NB4 (cell line): ENCODE results near the gene CDH23.

ENCODE experiments used
- DNase-seq: peaks from one replicate; pipeline ENCODE4 v3.0.0; 2010; ENCODE audit warnings: low read depth
- H3K4me3 ChIP-seq: one replicate; pipeline ENCODE4 v1.5.1; 2011; ENCODE audit warnings: mild to moderate bottlenecking, low read depth, low read length, moderate library complexity
- CTCF ChIP-seq: IDR thresholded peaks from one replicate; pipeline ENCODE4 v1.5.1; 2012; ENCODE audit warnings: low read depth, low read length
- MAX ChIP-seq: IDR thresholded peaks from 2 replicates; pipeline ENCODE4 v1.6.1; 2011; ENCODE audit warnings: low read depth, low read length
- MYC ChIP-seq: IDR thresholded peaks from 2 replicates; pipeline ENCODE4 v1.6.1; 2011; ENCODE audit warnings: low read depth, low read length
- POLR2A ChIP-seq: IDR thresholded peaks from 2 replicates; pipeline ENCODE4 v1.6.1; 2011; ENCODE audit warnings: mild to moderate bottlenecking; ENCODE audit not compliant: insufficient read length; ENCODE audit errors: extremely low read depth

The CDH23 gene

GRCh38 chr10:71571460-71572175, 174.9 kb downstream of the CDH23 start:
- H3K4me3 ChIP-seq, result no peak overlapping the region
- no peak for DNase-seq
- TF ChIP-seq MAX, result no peak
- no peak for TF ChIP-seq MYC
- TF ChIP-seq CTCF, result no peak
- no peak for TF ChIP-seq POLR2A

- TF ChIP-seq CTCF, result no peak
- TF ChIP-seq MYC, result no peak
- TF ChIP-seq MAX, result no peak
- TF ChIP-seq POLR2A, result no peak
- DNase-seq, result no peak
- no peak overlapping the region for H3K4me3 ChIP-seq
Measured at GRCh38 chr10:71572962-71573361, 176.2 kb downstream of the CDH23 start.

GRCh38 chr10:71573562-71574518, 177.1 kb downstream of the CDH23 start:
- H3K4me3 ChIP-seq, result no peak overlapping the region
- no peak for TF ChIP-seq MYC
- TF ChIP-seq CTCF, result no peak
- TF ChIP-seq MAX, result no peak
- TF ChIP-seq POLR2A, result no peak
- no peak for DNase-seq

GRCh38 chr10:71575451-71575850, 178.7 kb downstream of the CDH23 start:
- DNase-seq, result no peak
- H3K4me3 ChIP-seq, result no peak overlapping the region
- TF ChIP-seq MYC (no peak), POLR2A (no peak), MAX (no peak), CTCF (no peak)

- no peak overlapping the region for H3K4me3 ChIP-seq
- peak; percentile 16 for DNase-seq
- no peak for TF ChIP-seq POLR2A
Measured at GRCh38 chr10:71575934-71576801, 179.4 kb downstream of the CDH23 start.

- DNase-seq, result no peak
- TF ChIP-seq MYC (no peak), MAX (no peak), POLR2A (no peak), CTCF (no peak)
- no peak overlapping the region for H3K4me3 ChIP-seq
Measured at GRCh38 chr10:71576842-71577241, 180.1 kb downstream of the CDH23 start.
